Central memory CD8-positive, alpha-beta T cell (primary cell): ENCODE measurements around the gene LCN6.

Source experiments
- ATAC-seq: fragments of 150-1000 bp; cut with Tn5 transposase; replicated peaks from 2 replicates; pipeline ENCODE4 v1.10.0; 2022; ENCODE audit warnings: mild to moderate bottlenecking, moderate FRiP score, moderate number of reproducible peaks; ENCODE audit not compliant: poor library complexity, severe bottlenecking; ENCODE audit errors: extremely low read depth
- DNase-seq, 2 donors: peaks; one replicate each; pipeline ENCODE4 v3.0.0; 2021; ENCODE audit warnings: low spot score in 2 of 2
- H3K27ac Mint-ChIP-seq: one replicate; pipeline ENCODE4 v1.8.0; 2022; ENCODE audit warnings: low read depth, mild to moderate bottlenecking, moderate library complexity, mixed read lengths
- H3K27me3 Mint-ChIP-seq: one replicate; pipeline ENCODE4 v1.8.0; 2022; ENCODE audit warnings: mixed read lengths
- H3K36me3 Mint-ChIP-seq: one replicate; pipeline ENCODE4 v1.8.0; 2022; ENCODE audit warnings: mild to moderate bottlenecking, moderate library complexity, mixed read lengths; ENCODE audit not compliant: insufficient read depth
- H3K4me1 Mint-ChIP-seq: one replicate; pipeline ENCODE4 v1.8.0; 2022; ENCODE audit warnings: mixed read lengths
- H3K4me3 Mint-ChIP-seq: one replicate; pipeline ENCODE4 v1.8.0; 2022; ENCODE audit warnings: mild to moderate bottlenecking, moderate library complexity, mixed read lengths
- H3K9me3 Mint-ChIP-seq: one replicate; pipeline ENCODE4 v1.8.0; 2022; ENCODE audit warnings: mixed read lengths

LCN6 gene

DNA sequence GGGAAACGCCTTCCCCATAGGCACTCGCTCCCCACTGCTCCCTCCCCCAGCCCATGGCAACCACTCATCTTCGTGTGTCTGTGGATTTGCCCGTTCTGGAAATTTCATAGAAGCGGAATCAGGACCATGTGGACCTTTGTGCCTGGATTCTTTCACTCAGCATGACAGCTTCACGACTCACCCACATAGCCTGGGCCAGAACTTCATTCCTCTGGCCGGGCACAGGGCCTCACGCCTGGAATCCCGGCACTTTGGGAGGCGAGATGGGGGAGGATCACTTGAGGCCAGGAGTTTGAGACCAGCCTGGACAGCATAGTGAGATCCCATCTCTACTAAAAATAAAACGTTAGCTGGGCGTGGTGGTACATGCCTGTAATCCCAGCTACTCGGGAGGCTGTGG is 48.0 kb downstream of the LCN6 start:
- peak overlapping the region; percentile 85 for H3K27ac Mint-ChIP-seq
- peaks cover 11% of the 10 kb centered on the region for H3K36me3 Mint-ChIP-seq
- peaks cover 10% of the 10 kb centered on the region for H3K27me3 Mint-ChIP-seq
- no peak overlapping the region for H3K4me3 Mint-ChIP-seq
- no peak for DNase-seq
- no peak for ATAC-seq
- no peaks in the 10 kb centered on the region for H3K9me3 Mint-ChIP-seq
- peaks cover 13% of the 10 kb centered on the region for H3K4me1 Mint-ChIP-seq

DNA sequence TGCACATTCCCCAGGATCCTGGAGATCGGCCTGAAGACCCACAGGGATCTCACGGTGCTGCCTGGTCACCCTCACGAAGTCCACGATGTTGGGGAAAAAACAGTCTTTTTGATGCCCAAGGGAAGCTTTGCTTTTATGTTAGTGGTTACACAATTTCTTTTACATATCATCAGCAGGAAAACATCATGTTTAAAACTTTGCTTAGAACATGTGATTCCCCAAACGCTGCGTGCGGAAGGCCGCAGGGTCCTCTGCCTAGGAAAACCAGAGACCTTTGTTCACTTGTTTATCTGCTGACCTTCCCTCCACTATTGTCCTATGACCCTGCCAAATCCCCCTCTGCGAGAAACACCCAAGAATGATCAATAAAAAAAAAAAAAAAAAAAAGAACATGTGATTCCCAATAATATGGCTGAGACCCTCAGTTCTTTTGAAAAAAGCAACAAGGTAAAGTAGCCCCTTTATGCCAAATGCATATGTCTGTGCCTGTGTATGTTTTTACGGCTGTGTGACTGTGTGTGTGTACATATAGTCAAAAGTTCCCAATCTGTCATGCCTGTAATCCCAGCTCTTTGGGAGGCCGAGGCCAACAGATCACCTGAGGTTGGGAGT is 49.6 kb downstream of the LCN6 start:
- ATAC-seq (no peak), DNase-seq (no peak)
- Mint-ChIP-seq H3K27me3 (peaks cover 10% of the 10 kb centered on the region), H3K36me3 (peaks cover 13% of the 10 kb centered on the region), H3K4me3 (no peak overlapping the region), H3K4me1 (peaks cover 13% of the 10 kb centered on the region), H3K27ac (no peak overlapping the region), H3K9me3 (no peaks in the 10 kb centered on the region)

DNA sequence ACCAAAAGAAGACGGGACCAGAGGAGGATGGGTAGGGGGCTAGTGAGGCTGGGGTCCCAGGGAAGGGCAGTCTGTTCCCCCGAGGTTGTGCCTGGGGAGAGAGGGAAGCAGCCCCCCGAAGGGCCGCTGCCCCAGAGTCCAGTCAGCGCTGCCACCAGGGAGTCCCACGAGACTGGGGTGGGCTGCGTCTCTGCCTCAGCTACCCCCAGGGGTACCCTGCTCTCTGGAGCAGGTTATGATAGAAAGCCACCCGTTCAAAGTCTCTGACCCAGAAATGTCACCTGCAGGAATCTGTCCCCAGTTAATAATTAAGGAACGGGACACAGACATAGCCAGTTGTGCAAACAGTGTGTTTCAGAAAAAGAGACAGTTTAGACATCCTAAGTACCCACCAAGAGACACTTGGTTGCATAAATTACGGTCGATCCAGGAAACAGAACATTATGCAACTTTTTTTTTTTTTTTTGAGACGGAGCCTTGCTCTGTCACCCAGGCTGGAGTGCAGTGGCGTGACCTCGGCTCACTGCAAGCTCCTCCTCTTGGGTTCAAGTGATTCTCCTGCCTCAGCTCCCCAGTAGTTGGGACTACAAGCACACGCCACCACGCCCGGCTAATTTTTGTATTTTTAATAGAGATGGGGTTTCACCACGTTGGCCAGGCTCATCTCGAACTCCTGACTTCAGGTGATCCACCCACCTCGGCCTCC is 50.4 kb downstream of the LCN6 start:
- Mint-ChIP-seq H3K4me3 (no peak overlapping the region), H3K27ac (no peak overlapping the region), H3K9me3 (no peaks in the 10 kb centered on the region), H3K27me3 (peaks cover 17% of the 10 kb centered on the region), H3K4me1 (peaks cover 13% of the 10 kb centered on the region), H3K36me3 (peaks cover 13% of the 10 kb centered on the region)
- no peak for DNase-seq
- no peak for ATAC-seq

DNA sequence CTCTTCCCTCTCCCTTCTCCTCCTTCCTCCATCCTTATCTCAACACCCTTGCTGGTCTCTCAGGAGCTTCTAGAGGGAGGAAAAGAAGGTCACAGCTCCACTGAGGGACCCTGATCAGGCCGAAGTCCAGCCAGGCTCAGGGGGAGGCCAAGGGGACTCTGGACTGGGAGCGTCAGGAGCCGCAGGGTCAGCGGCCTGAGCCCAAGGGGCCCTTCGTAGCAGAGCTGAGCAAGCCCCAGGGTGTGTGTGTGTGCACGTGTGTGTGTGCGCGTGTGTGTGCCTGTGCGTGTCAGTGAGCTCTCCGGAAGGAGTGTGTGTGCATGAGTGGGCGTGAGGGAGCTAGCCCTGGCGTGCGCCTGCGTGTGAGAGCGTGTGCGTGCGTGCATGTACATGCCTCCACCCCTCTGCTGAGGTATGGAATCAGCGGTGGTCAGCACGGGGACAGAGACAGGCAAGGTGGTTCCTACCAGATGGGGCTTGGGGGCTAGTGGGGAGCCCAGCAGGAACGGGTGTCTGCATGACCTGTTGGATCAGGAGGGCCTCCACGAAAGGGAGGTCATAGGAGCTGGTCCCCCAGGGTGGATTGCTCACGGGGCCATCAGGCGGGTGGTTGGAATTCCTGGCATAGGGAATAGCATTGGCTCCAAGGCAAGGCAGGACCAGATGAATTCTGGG is 51.0 kb downstream of the LCN6 start:
- H3K27ac Mint-ChIP-seq = no peak overlapping the region
- peaks cover 19% of the 10 kb centered on the region for H3K27me3 Mint-ChIP-seq
- no peaks in the 10 kb centered on the region for H3K9me3 Mint-ChIP-seq
- no peak overlapping the region for H3K4me3 Mint-ChIP-seq
- DNase-seq (no peak), ATAC-seq (no peak)
- peaks cover 13% of the 10 kb centered on the region for H3K4me1 Mint-ChIP-seq
- peaks cover 12% of the 10 kb centered on the region for H3K36me3 Mint-ChIP-seq

DNA sequence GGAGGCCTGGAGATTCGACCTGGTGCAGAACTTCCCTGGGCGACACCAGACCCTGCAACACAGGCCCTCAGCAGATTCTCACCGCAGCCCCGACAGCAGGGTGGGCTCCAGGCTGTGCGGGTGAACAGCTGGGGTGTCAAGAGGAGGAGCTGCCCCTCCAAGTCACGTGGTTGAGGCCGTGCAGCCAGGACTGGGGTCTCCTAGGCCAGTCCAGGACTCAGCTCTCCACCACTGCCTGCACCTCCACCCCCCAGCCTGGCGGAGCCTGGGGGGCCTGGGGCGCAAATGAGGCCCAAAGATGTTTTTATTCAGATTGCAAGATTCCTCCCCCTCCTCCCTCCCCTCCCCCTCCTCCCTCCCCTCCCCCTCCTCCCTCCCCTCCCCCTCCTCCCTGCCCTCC is 51.8 kb downstream of the LCN6 start:
- Mint-ChIP-seq H3K27me3 (peaks cover 19% of the 10 kb centered on the region), H3K27ac (no peak overlapping the region), H3K4me1 (peaks cover 9% of the 10 kb centered on the region), H3K36me3 (peaks cover 10% of the 10 kb centered on the region), H3K9me3 (no peaks in the 10 kb centered on the region), H3K4me3 (no peak overlapping the region)
- ATAC-seq (no peak), DNase-seq (no peak)

DNA sequence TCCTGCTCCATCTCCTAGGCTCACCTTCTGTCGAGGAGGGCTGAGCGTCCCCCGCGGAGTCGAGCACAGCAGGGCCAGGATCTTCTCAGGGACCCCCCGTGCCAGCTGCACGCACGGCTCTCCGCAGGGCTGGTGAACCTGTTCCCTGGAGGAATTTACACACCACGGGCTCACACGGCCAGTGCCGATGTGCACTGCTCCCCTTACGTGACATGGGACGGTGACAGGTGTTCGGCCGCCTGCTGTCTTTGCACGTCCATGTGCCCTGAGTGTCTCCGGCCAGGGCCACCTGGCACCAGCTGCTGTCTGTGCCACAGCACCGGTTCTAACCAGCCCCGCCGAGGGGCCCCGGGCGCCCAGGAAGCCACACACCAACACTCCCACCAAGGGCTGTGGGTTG is 52.4 kb downstream of the LCN6 start:
- peaks cover 3% of the 10 kb centered on the region for H3K4me1 Mint-ChIP-seq
- no peaks in the 10 kb centered on the region for H3K9me3 Mint-ChIP-seq
- ATAC-seq = no peak
- no peak overlapping the region for H3K4me3 Mint-ChIP-seq
- H3K36me3 Mint-ChIP-seq = peaks cover 7% of the 10 kb centered on the region
- H3K27ac Mint-ChIP-seq = peak overlapping the region; percentile 32
- no peak for DNase-seq
- H3K27me3 Mint-ChIP-seq = peaks cover 19% of the 10 kb centered on the region

DNA sequence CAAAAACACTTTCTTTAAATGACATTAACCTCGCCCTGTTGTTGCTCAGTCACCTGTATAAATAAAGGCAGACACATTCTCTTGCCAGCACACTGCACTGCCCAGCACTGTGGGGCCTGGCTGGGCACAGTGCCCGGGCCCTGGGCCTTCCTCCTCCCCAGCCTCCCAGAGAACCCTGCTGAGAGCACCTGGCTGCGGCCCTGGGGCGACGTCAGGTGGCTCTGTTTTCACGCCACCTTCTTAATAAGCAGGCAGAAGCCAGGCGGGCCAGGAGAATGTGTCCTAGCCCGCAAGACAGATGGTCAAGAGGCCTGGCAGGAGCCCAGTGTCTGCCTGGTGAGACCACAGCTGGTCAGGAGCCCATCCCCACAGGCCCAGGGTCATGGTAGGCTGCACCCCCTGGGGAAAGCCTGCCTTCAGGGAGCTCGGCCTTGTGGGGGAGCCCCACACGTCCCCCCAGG is 52.9 kb downstream of the LCN6 start:
- ATAC-seq (no peak), DNase-seq (no peak)
- Mint-ChIP-seq H3K4me1 (no peaks in the 10 kb centered on the region), H3K27me3 (peaks cover 19% of the 10 kb centered on the region), H3K4me3 (no peak overlapping the region), H3K9me3 (no peaks in the 10 kb centered on the region), H3K36me3 (peaks cover 5% of the 10 kb centered on the region), H3K27ac (no peak overlapping the region)

DNA sequence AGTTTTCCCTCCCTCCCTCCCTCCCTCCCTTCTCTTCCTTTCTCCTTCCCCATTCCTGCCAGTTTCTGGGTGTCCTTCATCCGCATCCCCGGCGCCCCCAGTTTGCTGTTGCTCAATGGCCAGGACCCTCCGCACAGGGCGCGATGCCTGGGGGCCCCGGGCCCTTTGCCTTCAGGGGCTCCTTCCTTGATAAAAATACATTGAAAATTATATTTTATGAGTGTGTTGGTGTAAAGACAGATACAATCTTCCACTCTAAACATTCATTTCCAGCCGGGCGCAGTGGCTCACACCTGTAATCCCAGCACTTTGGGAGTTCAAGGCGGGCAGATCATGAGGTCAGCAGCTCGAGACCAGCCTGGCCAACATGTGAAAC is 53.5 kb downstream of the LCN6 start:
- Mint-ChIP-seq H3K9me3 (no peaks in the 10 kb centered on the region), H3K4me1 (no peaks in the 10 kb centered on the region), H3K27ac (no peak overlapping the region), H3K36me3 (peaks cover 5% of the 10 kb centered on the region), H3K4me3 (no peak overlapping the region), H3K27me3 (peaks cover 19% of the 10 kb centered on the region)
- no peak for ATAC-seq
- no peak for DNase-seq

DNA sequence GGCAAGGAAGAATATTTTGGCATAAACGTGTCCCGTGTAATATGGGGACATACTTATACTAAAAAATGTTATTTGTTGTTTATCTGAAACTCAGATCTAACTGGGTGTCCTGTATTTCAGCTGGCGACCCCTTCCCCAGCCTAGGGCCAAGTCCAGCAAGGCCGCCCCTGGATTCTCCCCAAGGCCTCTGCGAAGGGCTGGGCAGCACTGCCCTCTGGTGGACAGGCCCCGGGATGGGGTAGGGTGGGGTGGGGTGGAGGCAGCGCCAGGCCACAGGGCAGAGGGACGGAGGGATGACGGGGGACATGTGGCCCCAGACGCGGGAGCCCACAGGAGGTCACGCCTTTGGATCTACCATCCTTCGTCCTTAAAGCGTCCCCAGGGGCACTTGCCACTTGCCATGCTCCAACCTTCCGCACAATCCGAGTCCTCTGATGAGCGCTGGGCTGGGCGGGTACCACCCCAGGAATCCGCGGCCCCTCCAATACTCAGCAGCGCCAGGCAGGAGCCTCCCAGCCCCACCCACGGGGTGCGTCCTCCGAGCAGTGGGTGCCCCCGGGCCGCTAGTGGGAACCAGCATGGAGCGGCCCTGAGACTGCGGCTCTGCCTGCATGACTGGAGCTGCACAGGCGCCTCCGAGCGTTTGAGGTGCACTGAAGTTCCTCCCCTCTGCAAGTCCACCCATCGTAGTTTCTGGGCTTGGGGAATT is 54.0 kb downstream of the LCN6 start:
- ATAC-seq (no peak), DNase-seq (no peak)
- H3K27ac Mint-ChIP-seq = no peak overlapping the region
- no peaks in the 10 kb centered on the region for H3K9me3 Mint-ChIP-seq
- no peaks in the 10 kb centered on the region for H3K4me1 Mint-ChIP-seq
- H3K4me3 Mint-ChIP-seq = no peak overlapping the region
- peaks cover 19% of the 10 kb centered on the region for H3K27me3 Mint-ChIP-seq
- H3K36me3 Mint-ChIP-seq = peaks cover 5% of the 10 kb centered on the region
